SK-N-SH treated with all-trans-retinoic acid at 6 μM for 48 hours (cell line): ENCODE data around the gene ISCA2.

Experiments used
- ARNTL ChIP-seq: fragments of 450-650 bp; formaldehyde crosslinking; IDR thresholded peaks from 2 replicates; pipeline ENCODE4 v1.5.0; 2020; ENCODE audit warnings: low read depth, mild to moderate bottlenecking, moderate library complexity, borderline replicate concordance
- GLIS3 ChIP-seq: fragments of 250-450 bp; sonication (Bioruptor Pico); IDR thresholded peaks from 2 replicates; pipeline ENCODE4 v1.5.0; 2020; ENCODE audit warnings: mild to moderate bottlenecking, moderate library complexity
- PPARA ChIP-seq: fragments of 250-450 bp; sonication (Bioruptor Pico); IDR thresholded peaks from 2 replicates; pipeline ENCODE4 v1.5.0; 2020; ENCODE audit warnings: mild to moderate bottlenecking, borderline replicate concordance
- TCF4 ChIP-seq: fragments of 250-450 bp; sonication (Bioruptor Pico); IDR thresholded peaks from 2 replicates; pipeline ENCODE4 v1.8.0; 2021; ENCODE audit warnings: mild to moderate bottlenecking, moderate library complexity, borderline replicate concordance
- TF ChIP-seq, protein P1 (sequence below): fragments of 250-450 bp; sonication (Bioruptor Pico); IDR thresholded peaks from 2 replicates; pipeline ENCODE4 v1.5.0; 2020; ENCODE audit warnings: mild to moderate bottlenecking, moderate library complexity
- TF ChIP-seq, protein P2 (sequence below): fragments of 250-450 bp; sonication (Bioruptor Pico); IDR thresholded peaks from 2 replicates; pipeline ENCODE4 v1.5.1; 2021; ENCODE audit warnings: mild to moderate bottlenecking, moderate library complexity

DNA sequence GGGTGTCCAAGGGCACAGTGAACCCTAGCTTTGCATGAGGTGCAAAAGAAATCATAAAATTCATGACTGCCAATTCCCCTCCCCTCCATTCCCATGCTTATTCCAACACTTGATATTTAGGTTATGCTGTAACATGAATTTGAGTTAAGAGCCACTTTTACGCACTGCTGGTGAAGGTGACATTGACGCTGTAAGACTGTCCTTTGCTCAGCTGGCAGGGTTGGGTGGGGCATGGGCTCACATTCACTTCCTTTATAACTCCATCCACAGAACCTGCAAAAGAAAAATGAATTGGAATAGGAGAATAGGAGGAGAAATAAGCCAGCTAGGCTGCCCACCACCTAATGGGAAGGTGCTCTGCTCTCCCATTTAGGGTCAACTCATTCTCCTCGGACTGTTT is 7.4 kb upstream of the ISCA2 start:
- no peak for TF ChIP-seq PPARA (CRISPR knock-in tag)
- TF ChIP-seq, protein P1, sequence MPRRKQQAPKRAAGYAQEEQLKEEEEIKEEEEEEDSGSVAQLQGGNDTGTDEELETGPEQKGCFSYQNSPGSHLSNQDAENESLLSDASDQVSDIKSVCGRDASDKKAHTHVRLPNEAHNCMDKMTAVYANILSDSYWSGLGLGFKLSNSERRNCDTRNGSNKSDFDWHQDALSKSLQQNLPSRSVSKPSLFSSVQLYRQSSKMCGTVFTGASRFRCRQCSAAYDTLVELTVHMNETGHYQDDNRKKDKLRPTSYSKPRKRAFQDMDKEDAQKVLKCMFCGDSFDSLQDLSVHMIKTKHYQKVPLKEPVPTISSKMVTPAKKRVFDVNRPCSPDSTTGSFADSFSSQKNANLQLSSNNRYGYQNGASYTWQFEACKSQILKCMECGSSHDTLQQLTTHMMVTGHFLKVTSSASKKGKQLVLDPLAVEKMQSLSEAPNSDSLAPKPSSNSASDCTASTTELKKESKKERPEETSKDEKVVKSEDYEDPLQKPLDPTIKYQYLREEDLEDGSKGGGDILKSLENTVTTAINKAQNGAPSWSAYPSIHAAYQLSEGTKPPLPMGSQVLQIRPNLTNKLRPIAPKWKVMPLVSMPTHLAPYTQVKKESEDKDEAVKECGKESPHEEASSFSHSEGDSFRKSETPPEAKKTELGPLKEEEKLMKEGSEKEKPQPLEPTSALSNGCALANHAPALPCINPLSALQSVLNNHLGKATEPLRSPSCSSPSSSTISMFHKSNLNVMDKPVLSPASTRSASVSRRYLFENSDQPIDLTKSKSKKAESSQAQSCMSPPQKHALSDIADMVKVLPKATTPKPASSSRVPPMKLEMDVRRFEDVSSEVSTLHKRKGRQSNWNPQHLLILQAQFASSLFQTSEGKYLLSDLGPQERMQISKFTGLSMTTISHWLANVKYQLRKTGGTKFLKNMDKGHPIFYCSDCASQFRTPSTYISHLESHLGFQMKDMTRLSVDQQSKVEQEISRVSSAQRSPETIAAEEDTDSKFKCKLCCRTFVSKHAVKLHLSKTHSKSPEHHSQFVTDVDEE (CRISPR knock-in tag): no peak
- TF ChIP-seq, protein P2, sequence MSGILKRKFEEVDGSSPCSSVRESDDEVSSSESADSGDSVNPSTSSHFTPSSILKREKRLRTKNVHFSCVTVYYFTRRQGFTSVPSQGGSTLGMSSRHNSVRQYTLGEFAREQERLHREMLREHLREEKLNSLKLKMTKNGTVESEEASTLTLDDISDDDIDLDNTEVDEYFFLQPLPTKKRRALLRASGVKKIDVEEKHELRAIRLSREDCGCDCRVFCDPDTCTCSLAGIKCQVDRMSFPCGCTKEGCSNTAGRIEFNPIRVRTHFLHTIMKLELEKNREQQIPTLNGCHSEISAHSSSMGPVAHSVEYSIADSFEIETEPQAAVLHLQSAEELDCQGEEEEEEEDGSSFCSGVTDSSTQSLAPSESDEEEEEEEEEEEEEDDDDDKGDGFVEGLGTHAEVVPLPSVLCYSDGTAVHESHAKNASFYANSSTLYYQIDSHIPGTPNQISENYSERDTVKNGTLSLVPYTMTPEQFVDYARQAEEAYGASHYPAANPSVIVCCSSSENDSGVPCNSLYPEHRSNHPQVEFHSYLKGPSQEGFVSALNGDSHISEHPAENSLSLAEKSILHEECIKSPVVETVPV (CRISPR knock-in tag): no peak
- TF ChIP-seq ARNTL (CRISPR knock-in tag): no peak
- TF ChIP-seq TCF4 (CRISPR knock-in tag): no peak
- TF ChIP-seq GLIS3 (CRISPR knock-in tag): no peak
